ENCODE data around the gene FREM3.

DNA sequence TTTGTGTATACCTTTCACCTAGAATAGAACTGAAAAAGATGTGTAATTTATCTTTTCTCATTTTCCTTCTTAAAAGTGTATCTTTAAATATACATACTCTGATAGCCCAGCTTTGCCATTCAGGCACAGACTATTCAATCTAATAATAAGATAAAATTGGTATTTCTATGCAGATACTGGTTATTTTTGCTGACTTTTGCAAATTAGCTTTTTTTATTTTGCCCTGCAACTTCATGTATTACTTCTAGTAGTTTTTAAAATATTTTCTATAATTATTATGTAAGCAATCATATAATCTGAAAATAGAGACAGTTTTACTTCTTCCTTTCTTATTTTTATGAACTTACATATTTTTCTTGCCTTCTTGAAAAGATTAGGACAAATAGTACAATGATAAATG, 45.4 kb upstream of the FREM3 start:
- TF ChIP-seq CTCF (IDR thresholded peaks at IDR 0.05), result no peak
- TF ChIP-seq POLR2A (IDR thresholded peaks at IDR 0.05), result no peak

Data from uterus (tissue), 2 donors.